ENCODE measurements around the gene PTGDR2. TPM values are rescaled to one million over a fixed set of nuclear protein-coding genes. Genes with fewer than 3 reads are reported as not detected.

The PTGDR2 gene
- total and polyA plus RNA-seq, 2 experiments from 2014 or later, result 0.69 to 1.3 TPM

- no peak for DNase-seq (ENCODE audit: low spot score)
- WGBS (ENCODE audit: low lambda C conversion rate, missing lambda C conversion rate), result 98% methylated on average over 7 of the region's 7 CpGs
- H3K79me2 ChIP-seq, result no peaks in the 10 kb centered on the region
- no peaks in the 10 kb centered on the region for H3K9me3 ChIP-seq (ENCODE audit: low read depth)
- no peaks in the 10 kb centered on the region for H3K4me1 ChIP-seq (ENCODE audit: insufficient read depth)
- H3K27ac ChIP-seq, result no peak overlapping the region
- H2AFZ ChIP-seq, result no peak overlapping the region
- H3K36me3 ChIP-seq (replicated peaks; ENCODE audit: insufficient read depth, low read depth), result no peaks in the 10 kb centered on the region
- TF ChIP-seq EZH2 (IDR thresholded peaks at IDR 0.05; ENCODE audit: borderline replicate concordance) (no peak), CTCF (IDR thresholded peaks at IDR 0.05; ENCODE audit: poor library complexity) (no peak), EZH2phosphoT487 (IDR thresholded peaks at IDR 0.05; ENCODE audit: low read depth, severe bottlenecking, unreplicated experiment) (no peak)
- no peak overlapping the region for H3K4me3 ChIP-seq
- no peak overlapping the region for H3K4me2 ChIP-seq
- H3K27me3 ChIP-seq, result no peaks in the 10 kb centered on the region
- no peaks in the 10 kb centered on the region for H4K20me1 ChIP-seq (ENCODE audit: insufficient read depth, poor library complexity, severe bottlenecking)
- no peaks in the 10 kb centered on the region for H3K9me2 ChIP-seq (replicated peaks; ENCODE audit: insufficient read depth)
Measured at GRCh38 chr11:60869451-60869825, 13.7 kb upstream of the PTGDR2 start.

GRCh38 chr11:60868682-60869450 is 13.1 kb upstream of the PTGDR2 start:
- H4K20me1 ChIP-seq (ENCODE audit: insufficient read depth, poor library complexity, severe bottlenecking), result no peaks in the 10 kb centered on the region
- no peaks in the 10 kb centered on the region for H3K79me2 ChIP-seq
- H3K27ac ChIP-seq, result no peak overlapping the region
- no peak for TF ChIP-seq EZH2 (IDR thresholded peaks at IDR 0.05; ENCODE audit: borderline replicate concordance)
- TF ChIP-seq EZH2phosphoT487 (IDR thresholded peaks at IDR 0.05; ENCODE audit: low read depth, severe bottlenecking, unreplicated experiment), result no peak
- no peak for TF ChIP-seq CTCF (IDR thresholded peaks at IDR 0.05; ENCODE audit: poor library complexity)
- no peaks in the 10 kb centered on the region for H3K36me3 ChIP-seq (replicated peaks; ENCODE audit: insufficient read depth, low read depth)
- 87% methylated on average over 10 of the region's 10 CpGs for WGBS (ENCODE audit: low lambda C conversion rate, missing lambda C conversion rate)
- no peaks in the 10 kb centered on the region for H3K9me3 ChIP-seq (ENCODE audit: low read depth)
- no peaks in the 10 kb centered on the region for H3K9me2 ChIP-seq (replicated peaks; ENCODE audit: insufficient read depth)
- H3K27me3 ChIP-seq, result no peaks in the 10 kb centered on the region
- H3K4me3 ChIP-seq, result no peak overlapping the region
- H3K4me1 ChIP-seq (ENCODE audit: insufficient read depth), result no peaks in the 10 kb centered on the region
- no peak overlapping the region for H3K4me2 ChIP-seq
- no peak overlapping the region for H2AFZ ChIP-seq
- no peak for DNase-seq (ENCODE audit: low spot score)

GRCh38 chr11:60867871-60868681 is 12.3 kb upstream of the PTGDR2 start:
- no peaks in the 10 kb centered on the region for H3K9me3 ChIP-seq (ENCODE audit: low read depth)
- no peak overlapping the region for H3K27ac ChIP-seq
- H3K36me3 ChIP-seq (replicated peaks; ENCODE audit: insufficient read depth, low read depth), result no peaks in the 10 kb centered on the region
- no peak overlapping the region for H2AFZ ChIP-seq
- no peaks in the 10 kb centered on the region for H4K20me1 ChIP-seq (ENCODE audit: insufficient read depth, poor library complexity, severe bottlenecking)
- no peak overlapping the region for H3K4me3 ChIP-seq
- H3K79me2 ChIP-seq, result no peaks in the 10 kb centered on the region
- no peak for DNase-seq (ENCODE audit: low spot score)
- H3K9me2 ChIP-seq (replicated peaks; ENCODE audit: insufficient read depth), result no peaks in the 10 kb centered on the region
- no peaks in the 10 kb centered on the region for H3K4me1 ChIP-seq (ENCODE audit: insufficient read depth)
- WGBS (ENCODE audit: low lambda C conversion rate, missing lambda C conversion rate), result 83% methylated on average over 10 of the region's 10 CpGs
- TF ChIP-seq EZH2 (IDR thresholded peaks at IDR 0.05; ENCODE audit: borderline replicate concordance) (no peak), EZH2phosphoT487 (IDR thresholded peaks at IDR 0.05; ENCODE audit: low read depth, severe bottlenecking, unreplicated experiment) (no peak), CTCF (IDR thresholded peaks at IDR 0.05; ENCODE audit: poor library complexity) (no peak)
- no peaks in the 10 kb centered on the region for H3K27me3 ChIP-seq
- H3K4me2 ChIP-seq, result no peak overlapping the region
